DMS114 treated with DMSO at 0.1 percent for 48 hours (cell line): ENCODE data around the gene PLAAT5.
"Not testable (repeated sequence)": the region's sequence is repeated elsewhere in the genome, so short reads cannot be mapped to it uniquely, and the experiment has no call there.

Experiments used
- DNase-seq: peaks from one replicate; lab custom pipeline; 2025; ENCODE audit not compliant: unreplicated experiment; lab: John Stamatoyannopoulos, UW

The PLAAT5 gene, protein sequence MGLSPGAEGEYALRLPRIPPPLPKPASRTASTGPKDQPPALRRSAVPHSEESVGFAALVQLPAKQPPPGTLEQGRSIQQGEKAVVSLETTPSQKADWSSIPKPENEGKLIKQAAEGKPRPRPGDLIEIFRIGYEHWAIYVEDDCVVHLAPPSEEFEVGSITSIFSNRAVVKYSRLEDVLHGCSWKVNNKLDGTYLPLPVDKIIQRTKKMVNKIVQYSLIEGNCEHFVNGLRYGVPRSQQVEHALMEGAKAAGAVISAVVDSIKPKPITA

DNA sequence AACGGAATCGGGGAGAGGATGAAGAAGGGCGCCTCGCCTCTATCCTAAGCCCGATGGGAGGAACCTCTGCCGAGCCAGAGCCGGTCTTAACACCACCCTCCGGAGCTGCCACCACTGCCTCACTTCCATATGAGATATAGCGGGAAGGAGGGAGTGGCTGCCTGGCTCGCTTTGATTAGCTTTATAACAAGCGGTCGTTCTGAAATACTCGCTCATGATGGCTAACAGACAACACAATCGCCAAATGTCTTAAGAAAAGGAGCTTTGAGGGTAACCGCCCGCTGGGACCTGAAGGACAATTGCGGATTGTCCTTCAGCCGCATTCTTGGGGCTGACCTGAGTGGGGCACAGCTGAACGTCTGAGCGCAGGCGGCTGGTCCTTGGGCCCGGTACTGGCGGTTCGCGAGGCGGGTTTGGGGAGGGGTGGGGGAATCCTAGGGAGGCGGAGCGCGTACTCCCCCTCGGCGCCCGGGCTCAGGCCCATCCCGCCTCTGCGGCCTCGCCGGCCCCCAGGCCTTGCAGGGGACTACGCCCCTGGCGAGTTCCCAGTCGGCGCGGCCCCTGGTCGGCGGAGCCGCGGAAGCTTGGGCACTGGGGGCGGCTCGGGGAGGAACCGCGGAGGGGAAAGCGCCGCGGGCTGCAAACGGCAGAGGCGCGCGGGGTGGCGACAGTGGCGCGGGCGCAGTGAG is at the start of gene PLAAT5:
PLAAT5 (minus strand) TSS at position 617 of the 689 bp plus-strand sequence; CDS start at position 484, 133 bp downstream.
- no peak for DNase-seq

DNA sequence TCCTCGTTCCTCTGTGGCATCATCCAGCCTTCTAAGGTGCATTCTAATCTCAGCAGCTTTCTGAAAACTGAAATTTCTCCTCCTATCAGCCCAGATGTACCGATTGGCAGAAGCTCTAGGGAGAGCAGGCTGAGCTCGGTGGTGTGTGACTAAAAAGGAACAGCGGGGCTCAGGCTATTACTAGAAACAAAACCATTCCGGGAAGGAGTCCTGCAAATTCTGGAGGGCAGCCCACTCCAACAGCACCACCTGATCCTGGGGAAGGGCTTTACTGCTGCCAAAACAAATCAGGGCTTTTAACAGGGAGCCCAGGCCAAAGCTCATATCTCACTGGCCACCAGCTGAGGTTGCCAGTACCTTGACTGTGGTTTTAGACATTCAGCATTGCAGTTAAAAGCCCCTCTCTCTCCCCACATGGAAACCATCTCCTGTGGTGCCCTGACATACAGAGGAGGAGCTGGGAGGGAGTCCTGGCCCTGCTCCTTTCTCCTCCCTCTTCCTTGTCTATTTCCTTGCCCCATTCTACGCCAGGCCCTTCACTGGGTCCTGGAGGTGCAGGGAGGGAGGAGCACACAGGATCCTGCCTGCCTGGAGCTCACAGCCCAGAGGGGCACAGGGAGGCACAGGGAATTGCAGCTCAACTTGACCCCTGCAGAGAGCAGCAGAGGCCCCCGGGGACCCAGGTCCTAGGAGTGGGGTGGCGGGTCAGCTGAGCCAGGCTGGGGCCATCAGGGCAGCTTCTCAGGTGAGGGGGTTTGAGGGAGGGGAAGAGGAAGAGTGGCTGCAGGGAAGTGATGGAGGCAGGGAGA is 46.5 kb upstream of the PLAAT5 start:
- DNase-seq = no peak

DNA sequence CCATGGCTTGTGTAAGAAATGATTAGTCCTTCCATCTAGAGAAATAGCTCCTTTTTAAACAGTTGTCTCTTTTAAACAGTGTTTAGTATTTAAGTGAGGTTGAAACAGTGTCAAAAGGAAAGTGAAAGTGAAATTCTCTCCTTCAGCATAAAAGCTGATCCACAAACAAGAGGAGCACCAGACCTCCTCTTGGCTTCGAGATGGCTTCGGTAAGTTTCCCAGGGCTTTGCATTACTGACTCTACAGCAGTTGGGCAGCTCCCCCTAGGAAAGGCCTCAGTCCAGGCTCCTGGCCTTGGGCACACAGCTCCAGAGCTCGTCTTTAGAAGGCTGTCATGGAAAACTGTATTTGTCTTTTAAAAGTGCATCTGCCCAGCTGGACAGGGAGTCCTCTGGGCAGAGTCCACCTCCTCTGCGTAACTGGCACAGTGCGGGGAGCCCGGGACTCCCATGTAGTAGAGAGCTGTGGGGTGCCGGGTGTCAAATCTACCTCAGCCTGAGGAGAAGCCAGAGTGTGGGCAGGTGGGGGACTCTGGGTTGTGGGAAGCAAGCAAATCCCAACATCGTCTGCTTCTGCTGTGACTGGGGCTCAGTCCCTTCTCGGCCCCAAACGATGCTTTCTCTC is 45.8 kb upstream of the PLAAT5 start, which contains the start of gene PLAAT4:
PLAAT4 (plus strand) TSS at position 140 of the 624 bp plus-strand sequence; CDS start at position 201, 61 bp downstream.
- no peak for DNase-seq

DNA sequence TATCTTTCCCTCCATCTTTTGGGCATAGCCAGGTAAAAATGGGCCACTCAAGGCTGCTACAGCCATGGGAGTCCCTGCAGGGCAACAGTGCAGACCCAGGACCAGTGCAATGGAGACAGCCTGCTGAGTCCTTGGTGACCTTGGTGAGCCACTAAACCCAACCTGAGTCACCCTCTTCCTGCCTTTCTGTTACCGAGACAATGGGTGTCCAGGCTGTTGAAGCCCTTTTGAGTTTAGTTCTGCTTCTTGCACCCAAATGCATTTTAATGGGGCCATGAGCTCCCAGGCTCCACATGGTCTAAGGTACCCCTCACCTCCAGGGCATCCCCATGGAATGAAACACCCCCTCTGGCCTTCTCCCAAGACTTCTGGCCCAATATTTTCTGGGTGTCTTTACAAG is 44.8 kb upstream of the PLAAT5 start:
- DNase-seq = no peak

DNA sequence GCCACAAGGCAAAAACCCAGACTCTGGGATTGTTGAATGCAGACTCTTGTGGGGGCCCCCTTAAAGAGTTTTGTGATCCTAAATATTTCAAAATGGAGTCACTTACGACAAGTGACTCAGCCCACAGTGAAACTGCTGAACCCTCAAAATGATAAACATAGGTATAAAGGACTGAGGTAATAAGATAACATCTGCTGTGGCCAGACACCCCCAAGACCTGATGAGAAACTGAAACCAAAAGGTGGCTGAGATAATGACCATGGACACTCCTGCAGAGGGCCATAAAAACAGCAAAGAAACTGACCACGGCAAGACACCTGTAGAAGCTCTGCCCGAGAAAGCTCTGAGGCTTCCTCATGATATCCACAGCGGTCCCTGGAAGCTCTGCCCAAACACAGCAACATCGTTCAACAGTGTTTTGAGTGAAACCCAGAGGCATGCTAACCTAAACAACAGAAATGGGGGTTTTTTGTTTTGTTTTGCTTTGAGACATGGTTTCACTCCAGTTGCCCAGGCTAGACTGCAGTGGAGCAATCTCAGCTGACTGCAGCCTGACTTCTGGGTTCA is 44.0 kb upstream of the PLAAT5 start:
- no peak for DNase-seq

DNA sequence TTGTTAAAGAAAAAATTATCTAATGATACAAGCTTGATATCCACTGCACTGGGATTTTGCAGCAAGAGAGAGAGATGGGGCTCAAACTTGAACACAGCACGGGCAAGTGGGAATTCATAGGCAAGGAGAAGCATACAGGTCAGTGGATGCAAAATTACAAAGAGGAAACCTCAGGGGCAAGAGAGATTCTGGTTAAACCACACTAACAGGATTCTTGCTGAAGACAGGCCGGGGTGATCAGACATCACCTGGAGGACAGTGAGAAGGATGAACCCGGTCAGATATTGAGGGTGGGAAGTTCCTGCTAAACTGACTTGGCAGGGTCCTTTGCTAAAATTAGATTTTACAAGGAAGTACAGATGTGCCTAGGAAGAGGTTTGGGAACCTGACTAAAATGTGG is 43.1 kb upstream of the PLAAT5 start:
- DNase-seq = no peak

DNA sequence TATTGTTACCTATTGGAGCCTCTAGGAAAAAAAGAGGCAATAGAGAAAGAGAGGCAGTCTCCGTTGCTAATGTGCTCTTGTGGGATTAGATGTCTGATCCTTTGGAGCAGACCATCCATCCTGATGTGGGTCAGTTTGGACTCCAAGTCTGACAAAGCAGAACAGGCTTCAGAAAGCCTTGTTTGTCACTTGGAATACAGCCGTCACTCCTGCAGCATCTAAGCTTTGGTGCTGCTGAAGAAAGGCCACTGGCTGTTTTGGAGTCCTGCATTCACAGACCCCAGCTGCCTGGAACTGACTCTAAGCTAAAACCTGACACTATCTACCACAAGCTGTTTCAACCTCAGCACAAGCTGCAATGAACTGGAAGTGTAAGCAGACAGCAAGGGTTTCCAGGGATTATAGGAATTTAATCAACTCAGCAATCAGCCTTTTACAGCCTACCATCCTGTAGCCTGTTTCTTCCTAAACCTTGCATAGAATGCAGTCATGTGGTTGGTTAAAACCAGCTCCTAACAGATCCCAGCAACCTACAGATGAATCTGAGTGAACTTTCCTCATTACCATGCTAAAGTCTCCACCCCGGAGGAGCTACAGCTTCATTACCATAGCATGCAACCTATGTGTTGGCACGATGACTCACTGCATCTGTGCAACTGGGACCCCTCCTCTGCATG is 42.0 kb upstream of the PLAAT5 start:
- no peak for DNase-seq

DNA sequence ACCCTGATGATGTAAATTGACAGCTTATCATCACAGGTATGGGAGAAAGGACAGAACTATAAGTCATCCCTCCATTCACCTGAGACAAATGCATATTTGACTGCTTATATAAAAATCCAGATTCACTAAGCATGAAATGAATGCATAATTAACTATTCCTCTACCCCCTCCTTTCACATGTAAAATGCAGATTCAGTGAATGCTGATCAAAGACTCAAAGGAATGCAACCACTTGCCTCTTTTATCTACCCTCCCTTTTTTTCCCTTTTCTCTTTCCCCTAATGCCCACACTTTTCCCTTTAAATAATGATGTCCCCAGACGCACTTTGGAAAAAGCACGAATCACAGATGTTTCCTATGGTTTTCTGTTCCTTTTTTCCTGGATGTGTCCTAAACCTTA is 41.1 kb upstream of the PLAAT5 start:
- no peak for DNase-seq

DNA sequence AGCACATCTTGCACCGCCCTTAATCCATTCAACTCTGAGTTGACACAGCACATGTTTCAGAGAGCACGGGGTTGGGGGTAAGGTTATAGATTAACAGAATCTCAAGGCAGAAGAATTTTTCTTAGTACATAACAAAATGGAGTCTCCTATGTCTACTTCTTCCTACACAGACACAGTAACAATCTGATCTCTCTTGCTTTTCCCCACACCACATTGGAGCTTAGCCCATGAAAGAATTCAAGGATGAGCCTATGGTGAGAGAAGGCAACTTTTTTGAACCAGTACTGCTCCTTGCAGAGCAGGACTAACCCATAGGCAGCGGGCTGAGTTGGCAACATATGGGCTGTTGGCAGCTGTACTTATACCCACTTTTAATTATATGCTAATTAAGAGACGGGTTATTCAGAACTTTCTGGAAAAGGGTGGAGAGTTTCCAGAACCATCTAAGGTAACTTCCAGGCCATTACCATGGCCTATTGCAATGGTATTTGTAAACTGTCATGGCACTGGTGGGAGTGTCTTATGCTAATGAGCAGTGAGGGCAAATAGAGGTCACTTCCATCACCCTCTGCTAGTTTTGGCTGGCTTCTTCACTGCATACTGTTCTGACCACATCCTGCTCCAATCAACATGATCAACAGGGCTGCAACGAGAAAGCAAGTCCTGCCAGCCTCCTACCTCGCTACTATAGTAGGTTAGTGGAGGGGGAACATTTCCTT is 40.3 kb upstream of the PLAAT5 start:
- not testable (repeated sequence) for DNase-seq

DNA sequence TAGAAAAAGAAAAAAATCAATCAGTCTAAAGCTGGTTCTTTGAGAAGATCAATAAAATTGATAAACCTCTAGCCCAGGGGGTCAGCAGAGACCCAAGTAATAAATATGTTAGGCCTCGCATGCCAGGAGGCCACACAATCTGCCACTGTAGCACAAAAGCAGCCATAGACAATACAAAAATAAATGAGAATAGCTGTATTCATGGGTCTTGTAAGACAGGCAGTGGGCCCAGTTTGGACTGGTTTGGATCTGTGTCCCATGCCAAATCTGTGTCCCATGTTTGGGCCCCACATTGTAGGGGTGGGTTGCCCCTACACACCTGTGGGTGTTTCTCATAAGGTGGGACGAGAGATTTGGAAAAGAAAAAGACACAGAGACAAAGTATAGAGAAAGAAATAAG is 39.1 kb upstream of the PLAAT5 start:
- no peak for DNase-seq

DNA sequence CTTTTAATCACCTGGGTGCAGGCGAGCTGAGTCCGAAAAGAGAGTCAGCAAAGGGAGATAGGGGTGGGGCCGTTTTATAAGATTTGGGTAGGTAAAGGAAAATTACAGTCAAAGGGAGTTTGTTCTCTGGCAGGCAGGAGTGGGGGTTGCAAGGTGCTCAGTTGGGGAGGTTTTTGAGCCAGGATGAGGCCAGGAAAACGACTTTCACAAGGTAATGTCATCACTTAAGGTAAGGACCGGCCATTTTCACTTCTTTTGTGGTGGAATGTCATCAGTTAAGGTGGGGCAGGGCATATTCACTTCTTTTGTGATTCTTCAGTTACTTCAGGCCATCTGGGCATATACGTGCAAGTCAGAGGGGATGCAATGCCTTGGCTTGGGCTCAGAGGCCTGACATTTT is 38.4 kb upstream of the PLAAT5 start:
- not testable (repeated sequence) for DNase-seq

DNA sequence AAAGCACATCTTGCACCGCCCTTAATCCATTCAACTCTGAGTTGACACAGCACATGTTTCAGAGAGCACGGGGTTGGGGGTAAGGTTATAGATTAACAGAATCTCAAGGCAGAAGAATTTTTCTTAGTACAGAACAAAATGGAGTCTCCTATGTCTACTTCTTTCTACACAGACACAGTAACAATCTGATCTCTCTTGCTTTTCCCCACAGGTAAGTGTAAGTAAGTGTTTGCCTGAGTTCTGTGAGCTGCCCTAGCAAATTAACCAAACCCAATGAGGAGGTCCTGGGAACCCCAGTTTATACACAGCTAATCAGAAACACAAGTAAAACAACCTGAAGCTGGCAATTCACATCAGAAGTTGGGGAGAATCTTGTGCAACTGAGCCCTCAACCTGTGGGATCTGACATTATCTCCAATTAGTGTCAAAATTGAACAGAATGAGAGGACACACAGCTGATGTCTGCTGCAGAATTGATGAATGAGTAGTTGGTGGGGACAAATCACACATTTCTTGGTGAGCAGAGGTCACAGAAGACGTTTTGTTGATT is 37.8 kb upstream of the PLAAT5 start:
- not testable (repeated sequence) for DNase-seq

DNA sequence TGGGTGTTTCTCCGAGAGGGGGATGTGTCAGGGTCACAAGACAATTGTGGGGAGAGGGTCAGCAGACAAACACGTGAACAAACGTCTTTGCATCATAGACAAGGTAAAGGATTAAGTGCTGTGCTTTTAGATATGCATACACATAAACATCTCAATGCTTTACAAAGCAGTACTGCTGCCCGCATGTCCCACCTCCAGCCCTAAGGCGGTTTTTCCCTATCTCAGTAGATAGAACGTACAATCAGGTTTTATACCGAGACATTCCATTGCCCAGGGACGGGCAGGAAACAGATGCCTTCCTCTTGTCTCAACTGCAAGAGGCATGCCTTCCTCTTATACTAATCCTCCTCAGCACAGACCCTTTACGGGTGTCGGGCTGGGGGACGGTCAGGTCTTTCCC is 37.2 kb upstream of the PLAAT5 start:
- DNase-seq = not testable (repeated sequence)

DNA sequence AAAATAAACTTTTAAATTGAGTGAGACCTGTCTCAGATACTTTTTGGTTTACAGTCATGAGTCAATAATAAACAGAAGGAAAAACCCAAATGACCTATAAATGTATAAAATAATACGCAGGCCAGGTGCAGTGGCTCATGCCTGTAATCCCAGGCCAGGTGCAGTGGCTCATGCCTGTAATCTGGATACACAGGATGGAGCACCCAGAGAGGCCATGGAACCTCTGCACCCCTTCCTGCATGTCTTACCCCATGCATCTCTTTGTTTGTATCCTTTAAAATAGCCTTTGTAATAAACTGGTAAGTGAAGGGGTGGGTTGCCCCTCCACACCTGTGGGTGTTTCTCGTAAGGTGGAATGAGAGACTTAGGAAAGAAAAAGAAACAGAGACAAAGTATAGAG is 36.7 kb upstream of the PLAAT5 start:
- no peak for DNase-seq

DNA sequence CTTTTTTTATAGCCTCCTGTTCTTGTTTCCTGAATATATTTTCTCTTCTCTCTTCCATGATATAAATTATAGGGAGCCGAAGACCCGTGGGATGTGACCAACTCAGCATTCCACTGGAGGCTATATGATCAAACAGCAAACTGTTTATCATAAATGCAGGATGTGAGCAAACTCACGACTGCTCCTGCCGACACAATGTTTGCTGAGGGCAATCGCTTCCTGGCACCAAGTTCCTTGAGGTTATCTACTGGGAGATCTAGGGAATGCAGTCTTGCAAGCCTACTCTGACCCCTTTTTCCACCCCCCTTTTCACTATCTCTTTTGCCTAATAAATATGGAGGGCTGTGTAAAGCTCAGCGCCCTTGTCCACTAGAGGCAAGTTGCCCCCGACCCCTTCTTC is 32.2 kb upstream of the PLAAT5 start:
- DNase-seq = no peak

DNA sequence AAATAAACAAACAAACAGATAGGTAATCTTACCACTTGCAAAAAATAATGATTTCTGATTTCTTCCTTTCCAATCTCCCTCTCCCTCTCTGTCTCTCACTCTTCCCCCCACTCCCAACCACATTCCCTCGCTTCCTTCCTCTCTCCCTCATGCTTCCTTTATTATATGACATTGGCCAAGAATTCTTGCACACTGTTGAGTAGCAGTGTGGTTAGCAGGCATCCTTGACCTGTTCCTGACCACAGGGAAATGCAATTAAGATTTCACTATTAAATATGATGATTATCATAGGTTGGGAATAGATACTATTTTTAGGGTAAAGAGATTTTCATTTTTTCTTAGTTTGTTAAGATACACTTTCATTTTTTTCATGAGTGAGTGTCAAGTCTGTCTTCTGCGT is 30.9 kb upstream of the PLAAT5 start:
- no peak for DNase-seq

DNA sequence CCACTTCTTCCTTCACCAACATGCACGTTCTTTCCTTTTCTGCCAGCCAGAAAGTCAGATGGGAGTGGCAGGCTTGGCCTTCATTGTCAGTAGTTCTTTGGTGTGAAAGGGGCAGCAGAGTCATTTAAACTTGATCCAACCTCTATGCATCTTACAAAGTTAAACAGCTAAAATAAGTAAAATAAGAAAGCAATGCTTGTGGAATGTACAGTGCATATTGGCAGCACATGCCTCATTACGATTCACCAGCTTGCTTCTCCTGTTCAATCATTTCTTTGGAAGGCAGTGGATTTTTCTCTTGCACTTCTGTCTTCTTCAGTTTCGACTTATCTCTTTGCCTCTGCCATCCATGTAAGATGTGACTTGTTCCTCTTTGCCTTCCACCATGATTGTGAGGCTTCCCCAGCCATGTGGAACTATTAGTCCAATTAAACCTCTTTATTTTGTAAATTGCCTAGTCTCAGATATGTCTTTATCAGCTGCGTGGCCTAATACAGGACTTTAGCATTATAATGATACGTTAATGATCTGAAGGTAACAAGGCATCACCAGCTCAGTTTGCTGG is 29.7 kb upstream of the PLAAT5 start:
- DNase-seq = no peak

DNA sequence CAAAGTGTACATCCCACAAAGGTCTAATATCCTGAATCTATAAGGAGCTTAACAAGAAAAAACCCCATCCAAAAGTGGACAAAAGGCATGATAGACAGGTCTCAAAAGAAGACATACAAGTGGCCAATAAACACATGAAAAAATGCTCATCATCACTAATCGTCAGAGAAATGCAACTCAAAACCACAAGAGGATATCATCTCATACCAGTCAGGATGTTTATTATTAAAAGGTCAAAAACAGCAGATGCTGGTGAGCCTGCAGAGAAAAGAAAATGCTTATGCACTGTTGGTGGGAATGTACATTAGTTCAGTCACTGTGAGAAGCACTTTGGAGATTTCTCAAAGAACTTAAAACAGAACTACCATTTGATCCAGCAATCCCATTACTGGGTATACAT is 27.6 kb upstream of the PLAAT5 start:
- no peak for DNase-seq

DNA sequence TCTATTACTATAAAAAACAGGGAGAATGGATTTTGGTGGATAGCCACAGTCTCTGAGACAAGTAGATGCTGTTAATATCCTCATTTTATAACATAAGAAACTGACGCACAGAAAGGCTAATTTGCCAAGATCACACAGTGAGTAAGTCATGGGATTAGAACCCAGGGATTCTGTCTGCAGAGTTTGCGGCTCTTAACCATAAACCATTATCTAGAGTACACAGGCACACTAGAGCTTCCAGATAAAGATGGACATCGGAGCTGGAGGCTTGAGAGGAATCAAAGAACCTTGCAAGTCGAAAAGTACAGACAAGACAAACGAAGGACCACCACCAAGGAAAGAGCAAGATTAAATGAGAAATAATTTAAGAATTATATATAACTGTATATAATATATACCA is 26.2 kb upstream of the PLAAT5 start:
- no peak for DNase-seq
